SK-N-SH (cell line): Measurements from ENCODE around the gene CNP. TPM values are rescaled to one million over a fixed set of nuclear protein-coding genes. Genes with fewer than 3 reads are reported as not detected.

ENCODE experiments used
- CTCF ChIA-PET: fragments of 300-600, 350-600 bp; formaldehyde crosslinking; extraction: SDS; loops from one replicate; lab custom pipeline; 2021; lab: Yijun Ruan, JAX
- POLR2A ChIA-PET: fragments of 350-600 bp; sonication (Branson Sonifier 250); formaldehyde crosslinking; extraction: SDS; loops from one replicate; lab custom pipeline; 2020; ENCODE audit warnings: antibody characterized with exemption, inconsistent platforms; lab: Yijun Ruan, JAX
- DNase-seq: peaks from one replicate; pipeline ENCODE4 v3.0.0; 2012
- H2AFZ ChIP-seq: fragments of 200-600 bp; sonication (generic); 2 replicates; pipeline ENCODE4 v1.8.1; 2016; ENCODE audit warnings: antibody characterized with exemption, mild to moderate bottlenecking, low read depth
- H3F3A ChIP-seq: fragments of 200-600 bp; sonication (generic); replicated peaks from 2 replicates; pipeline ENCODE3; 2016; ENCODE audit warnings: antibody characterized with exemption, mild to moderate bottlenecking; ENCODE audit not compliant: insufficient read depth
- H3K27ac ChIP-seq, 2 experiments: fragments of 200-500 bp in 1 of 2; fragments of 200-600 bp in 1 of 2; sonication (Bioruptor generic) in 1 of 2; sonication (generic), shearing (Covaris generic) in 1 of 2; 2 replicates each; pipeline versions ENCODE4 v1.5.1 to v1.6.1; 2014 to 2016; ENCODE audit warnings: low read depth in 2 of 2, inconsistent platforms in 1 of 2, low read length in 1 of 2, mild to moderate bottlenecking in 1 of 2, mixed read lengths in 1 of 2
- H3K27me3 ChIP-seq: fragments of 200-600 bp; sonication (generic), shearing (Covaris generic); 2 replicates; pipeline ENCODE4 v1.6.1; 2016; ENCODE audit warnings: mixed run types; ENCODE audit not compliant: insufficient read depth
- H3K36me3 ChIP-seq, 2 experiments: fragments of 200-500 bp in 1 of 2; fragments of 200-600 bp in 1 of 2; sonication (Bioruptor generic) in 1 of 2; sonication (generic) in 1 of 2; replicated peaks in 1 of 2; 2 replicates each; pipeline versions ENCODE3 to v1.5.1; 2014 to 2016; ENCODE audit warnings: low read length in 1 of 2, mild to moderate bottlenecking in 1 of 2; ENCODE audit not compliant: insufficient read depth in 2 of 2, control insufficient read depth in 1 of 2
- H3K4me1 ChIP-seq, 2 experiments: fragments of 200-500 bp in 1 of 2; fragments of 200-600 bp in 1 of 2; sonication (Bioruptor generic) in 1 of 2; sonication (generic), shearing (Covaris generic) in 1 of 2; 2 replicates each; pipeline versions ENCODE4 v1.5.1 to v1.6.1; 2014 to 2016; ENCODE audit warnings: low read depth in 1 of 2, low read length in 1 of 2, mixed run types in 1 of 2; ENCODE audit not compliant: insufficient read depth in 2 of 2, control insufficient read depth in 1 of 2
- H3K4me2 ChIP-seq: fragments of 200-600 bp; sonication (generic), shearing (Covaris generic); 2 replicates; pipeline ENCODE4 v1.6.1; 2017; ENCODE audit warnings: mixed run types
- H3K4me3 ChIP-seq, 2 experiments: fragments of 200-500 bp in 1 of 2; fragments of 200-600 bp in 1 of 2; sonication (Bioruptor generic) in 1 of 2; sonication (generic), shearing (Covaris generic) in 1 of 2; 2 replicates each; pipeline versions ENCODE4 v1.5.1 to v1.8.1; 2014 to 2016; ENCODE audit warnings: low read depth in 2 of 2, inconsistent platforms in 1 of 2, low read length in 1 of 2, mild to moderate bottlenecking in 1 of 2, mixed read lengths in 1 of 2, moderate library complexity in 1 of 2
- H3K79me2 ChIP-seq: fragments of 200-600 bp; sonication (generic); 2 replicates; pipeline ENCODE4 v1.8.1; 2017; ENCODE audit warnings: mild to moderate bottlenecking; ENCODE audit not compliant: insufficient read depth
- H3K9ac ChIP-seq: fragments of 200-600 bp; sonication (generic); 2 replicates; pipeline ENCODE4 v1.6.1; 2017; ENCODE audit warnings: mixed run types
- H3K9me2 ChIP-seq: fragments of 200-600 bp; sonication (generic); 2 replicates; pipeline ENCODE4 v1.6.1; 2017; ENCODE audit warnings: mixed run types
- H3K9me3 ChIP-seq: fragments of 200-600 bp; sonication (generic); 2 replicates; pipeline ENCODE4 v1.6.1; 2017; ENCODE audit warnings: mixed run types, mild to moderate bottlenecking, moderate library complexity
- H4K20me1 ChIP-seq: fragments of 200-600 bp; sonication (generic); 2 replicates; pipeline ENCODE4 v1.6.1; 2017; ENCODE audit warnings: mild to moderate bottlenecking, mixed run types; ENCODE audit not compliant: insufficient read depth
- CHD2 ChIP-seq: fragments of 150-350 bp; IDR thresholded peaks from 2 replicates; pipeline ENCODE4 v1.6.1; 2018; ENCODE audit warnings: low read length; ENCODE audit not compliant: partially characterized antibody
- EZH2phosphoT487 ChIP-seq: fragments of 200-600 bp; sonication (generic); IDR thresholded peaks from 2 replicates; pipeline ENCODE4 v1.6.1; 2017; ENCODE audit warnings: low read depth, mixed run types, mild to moderate bottlenecking, antibody characterized with exemption, moderate library complexity, borderline replicate concordance
- FOSL2 ChIP-seq: IDR thresholded peaks from 2 replicates; pipeline ENCODE4 v1.4.0; 2012; ENCODE audit warnings: low read depth, mild to moderate bottlenecking, moderate library complexity, borderline replicate concordance
- FOXJ3 ChIP-seq: sonication (generic); formaldehyde crosslinking; IDR thresholded peaks from 2 replicates; pipeline ENCODE4 v1.5.1; 2020; ENCODE audit warnings: mild to moderate bottlenecking, missing genetic modification reagents
- FOXM1 ChIP-seq: IDR thresholded peaks from 2 replicates; pipeline ENCODE4 v1.4.0; 2012; ENCODE audit warnings: low read depth, mild to moderate bottlenecking
- IRF3 ChIP-seq: fragments of 150-350 bp; IDR thresholded peaks from 2 replicates; pipeline ENCODE4 v1.6.1; 2016; ENCODE audit warnings: mild to moderate bottlenecking, low read depth, low read length
- MXI1 ChIP-seq: IDR thresholded peaks from 2 replicates; pipeline ENCODE4 v1.6.1; 2012; ENCODE audit warnings: mild to moderate bottlenecking, low read depth, low read length, improper control_type of control experiment
- NRF1 ChIP-seq: IDR thresholded peaks from 2 replicates; pipeline ENCODE4 v1.6.1; 2012; ENCODE audit warnings: low read depth, mild to moderate bottlenecking, low read length
- POLR2AphosphoS5 ChIP-seq: IDR thresholded peaks from 2 replicates; pipeline ENCODE4 v1.6.1; 2012; ENCODE audit warnings: low read depth, low read length
- RAD21 ChIP-seq: IDR thresholded peaks from 2 replicates; pipeline ENCODE4 v1.6.1; 2012; ENCODE audit warnings: mild to moderate bottlenecking, low read length
- RCOR1 ChIP-seq: fragments of 150-350 bp; IDR thresholded peaks from 2 replicates; pipeline ENCODE4 v1.6.1; 2017; ENCODE audit warnings: antibody characterized with exemption, low read length
- RFX5 ChIP-seq: IDR thresholded peaks from 2 replicates; pipeline ENCODE4 v1.6.1; 2012; ENCODE audit warnings: mild to moderate bottlenecking, improper control_type of control experiment, low read length
- RXRA ChIP-seq: IDR thresholded peaks from 2 replicates; pipeline ENCODE4 v1.4.0; 2012; ENCODE audit warnings: low read depth, mild to moderate bottlenecking, borderline replicate concordance
- TCF12 ChIP-seq: IDR thresholded peaks from 2 replicates; pipeline ENCODE4 v1.4.0; 2012
- TEAD4 ChIP-seq: IDR thresholded peaks from 2 replicates; pipeline ENCODE4 v1.4.0; 2012; ENCODE audit warnings: mild to moderate bottlenecking, borderline replicate concordance; ENCODE audit not compliant: insufficient read depth
- YY1 ChIP-seq: IDR thresholded peaks from 2 replicates; pipeline ENCODE4 v1.4.0; 2012; ENCODE audit warnings: low read depth, mild to moderate bottlenecking
- ZBTB33 ChIP-seq: IDR thresholded peaks from 2 replicates; pipeline ENCODE4 v1.4.0; 2012; ENCODE audit warnings: low read depth, borderline replicate concordance
- WGBS: methylation state at CpG from one replicate; pipeline ENCODE4 v1.1.6; 2017; ENCODE audit warnings: low lambda C conversion rate; 5-methylcytosine and 5-hydroxymethylcytosine counted together
- polyA plus RNA-seq, 3 experiments: library from polyadenylated mRNA; depleted of rRNA; stranded (reverse); fragments of >200 nt; gene quantifications; 2 replicates each; pipeline ENCODE4 v1.2.3, GENCODE V29; 2012
- TF ChIP-seq, protein P1 (sequence below): fragments of 200-600 bp; sonication (generic); IDR thresholded peaks from 2 replicates; pipeline ENCODE4 v1.6.1; 2017; ENCODE audit warnings: antibody characterized with exemption, mild to moderate bottlenecking, moderate library complexity
- TF ChIP-seq, protein P2 (sequence below): IDR thresholded peaks from 2 replicates; pipeline ENCODE4 v1.4.0; 2012; ENCODE audit warnings: low read depth, borderline replicate concordance

CNP gene
- polyA plus RNA-seq, 1 of the 3 experiments (the other 2 are of a cell fraction), result 54.8 TPM

GRCh38 chr17:41998497-41998896 lies 31.9 kb downstream of the CNP start:
- ChIA-PET POLR2A (no interaction called here), CTCF (interaction anchor here (1.2 to 1.6 kb wide), 2 partner anchors 19 to 36 kb away, joined by 3 read pairs; partner anchors contain the start of gene DNAJC7)
- H2AFZ ChIP-seq, result no peak overlapping the region
- peaks cover 61 to 73% of the 10 kb centered on the region in 2 experiments for H3K36me3 ChIP-seq
- no peak overlapping the region for H3K27ac ChIP-seq
- no peak for TF ChIP-seq POLR2AphosphoS5
- no peak for TF ChIP-seq TCF12
- no peak for TF ChIP-seq RFX5
- no peak for TF ChIP-seq RAD21
- TF ChIP-seq RCOR1, result no peak
- TF ChIP-seq FOXM1, result no peak
- no peak for TF ChIP-seq RXRA
- TF ChIP-seq, protein P1, sequence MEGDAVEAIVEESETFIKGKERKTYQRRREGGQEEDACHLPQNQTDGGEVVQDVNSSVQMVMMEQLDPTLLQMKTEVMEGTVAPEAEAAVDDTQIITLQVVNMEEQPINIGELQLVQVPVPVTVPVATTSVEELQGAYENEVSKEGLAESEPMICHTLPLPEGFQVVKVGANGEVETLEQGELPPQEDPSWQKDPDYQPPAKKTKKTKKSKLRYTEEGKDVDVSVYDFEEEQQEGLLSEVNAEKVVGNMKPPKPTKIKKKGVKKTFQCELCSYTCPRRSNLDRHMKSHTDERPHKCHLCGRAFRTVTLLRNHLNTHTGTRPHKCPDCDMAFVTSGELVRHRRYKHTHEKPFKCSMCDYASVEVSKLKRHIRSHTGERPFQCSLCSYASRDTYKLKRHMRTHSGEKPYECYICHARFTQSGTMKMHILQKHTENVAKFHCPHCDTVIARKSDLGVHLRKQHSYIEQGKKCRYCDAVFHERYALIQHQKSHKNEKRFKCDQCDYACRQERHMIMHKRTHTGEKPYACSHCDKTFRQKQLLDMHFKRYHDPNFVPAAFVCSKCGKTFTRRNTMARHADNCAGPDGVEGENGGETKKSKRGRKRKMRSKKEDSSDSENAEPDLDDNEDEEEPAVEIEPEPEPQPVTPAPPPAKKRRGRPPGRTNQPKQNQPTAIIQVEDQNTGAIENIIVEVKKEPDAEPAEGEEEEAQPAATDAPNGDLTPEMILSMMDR, result no peak
- no peak for TF ChIP-seq FOXJ3 (CRISPR knock-in tag)
- TF ChIP-seq IRF3, result no peak
- no peak for TF ChIP-seq ZBTB33
- no peak for TF ChIP-seq MXI1
- TF ChIP-seq TEAD4, result no peak
- TF ChIP-seq YY1, result no peak
- no peak for TF ChIP-seq CHD2
- no peak for TF ChIP-seq EZH2phosphoT487
- TF ChIP-seq NRF1, result no peak
- TF ChIP-seq FOSL2, result no peak
- TF ChIP-seq, protein P2, sequence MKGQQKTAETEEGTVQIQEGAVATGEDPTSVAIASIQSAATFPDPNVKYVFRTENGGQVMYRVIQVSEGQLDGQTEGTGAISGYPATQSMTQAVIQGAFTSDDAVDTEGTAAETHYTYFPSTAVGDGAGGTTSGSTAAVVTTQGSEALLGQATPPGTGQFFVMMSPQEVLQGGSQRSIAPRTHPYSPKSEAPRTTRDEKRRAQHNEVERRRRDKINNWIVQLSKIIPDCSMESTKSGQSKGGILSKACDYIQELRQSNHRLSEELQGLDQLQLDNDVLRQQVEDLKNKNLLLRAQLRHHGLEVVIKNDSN, result no peak
- peaks cover 18% of the 10 kb centered on the region for H4K20me1 ChIP-seq
- no peak overlapping the region for H3K4me3 ChIP-seq
- no peak for DNase-seq
- 44% methylated on average over 2 of the region's 2 CpGs for WGBS
- no peaks in the 10 kb centered on the region for H3K9me2 ChIP-seq
- H3K9me3 ChIP-seq, result no peaks in the 10 kb centered on the region
- no peaks in the 10 kb centered on the region for H3K27me3 ChIP-seq
- peaks cover 3 to 7% of the 10 kb centered on the region in 2 experiments; a peak in 2 of 4 replicates for H3K4me1 ChIP-seq
- peaks cover 44% of the 10 kb centered on the region for H3K79me2 ChIP-seq
- no peak overlapping the region for H3K9ac ChIP-seq
- H3F3A ChIP-seq, result peaks cover 4% of the 10 kb centered on the region
- H3K4me2 ChIP-seq, result no peak overlapping the region
